C4-2B (cell line): Measurements from ENCODE around the gene MPHOSPH9.

ENCODE experiments used
- ZFX ChIP-seq: fragments of 450-650 bp; IDR thresholded peaks from 2 replicates; pipeline ENCODE4 v1.6.1; 2017
- TF ChIP-seq, protein P1 (sequence below): fragments of 450-650 bp; conservative IDR thresholded peaks from 2 replicates; pipeline ENCODE4 v1.5.1; 2017; ENCODE audit warnings: mild to moderate bottlenecking

DNA sequence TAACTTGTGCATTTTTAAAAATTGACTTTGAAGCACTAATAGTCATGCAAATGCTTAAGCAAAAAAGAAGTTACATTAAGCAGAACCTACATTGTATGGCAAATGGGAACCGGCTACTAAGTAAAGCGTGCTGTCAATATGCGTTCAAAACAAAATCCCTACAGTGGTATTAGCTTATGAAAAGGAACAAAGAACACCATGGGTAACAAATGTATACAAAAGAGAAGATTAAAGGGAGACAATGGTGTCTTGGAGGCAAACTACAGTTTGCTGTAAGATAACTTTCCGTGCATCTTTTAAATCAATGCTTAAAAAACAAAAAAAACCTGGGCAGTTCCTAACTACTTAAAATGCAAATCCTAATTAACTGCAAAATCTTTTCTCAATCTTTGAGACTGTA is 28.3 kb upstream of the MPHOSPH9 start:
- TF ChIP-seq, protein P1, sequence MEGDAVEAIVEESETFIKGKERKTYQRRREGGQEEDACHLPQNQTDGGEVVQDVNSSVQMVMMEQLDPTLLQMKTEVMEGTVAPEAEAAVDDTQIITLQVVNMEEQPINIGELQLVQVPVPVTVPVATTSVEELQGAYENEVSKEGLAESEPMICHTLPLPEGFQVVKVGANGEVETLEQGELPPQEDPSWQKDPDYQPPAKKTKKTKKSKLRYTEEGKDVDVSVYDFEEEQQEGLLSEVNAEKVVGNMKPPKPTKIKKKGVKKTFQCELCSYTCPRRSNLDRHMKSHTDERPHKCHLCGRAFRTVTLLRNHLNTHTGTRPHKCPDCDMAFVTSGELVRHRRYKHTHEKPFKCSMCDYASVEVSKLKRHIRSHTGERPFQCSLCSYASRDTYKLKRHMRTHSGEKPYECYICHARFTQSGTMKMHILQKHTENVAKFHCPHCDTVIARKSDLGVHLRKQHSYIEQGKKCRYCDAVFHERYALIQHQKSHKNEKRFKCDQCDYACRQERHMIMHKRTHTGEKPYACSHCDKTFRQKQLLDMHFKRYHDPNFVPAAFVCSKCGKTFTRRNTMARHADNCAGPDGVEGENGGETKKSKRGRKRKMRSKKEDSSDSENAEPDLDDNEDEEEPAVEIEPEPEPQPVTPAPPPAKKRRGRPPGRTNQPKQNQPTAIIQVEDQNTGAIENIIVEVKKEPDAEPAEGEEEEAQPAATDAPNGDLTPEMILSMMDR = no peak
- TF ChIP-seq ZFX = no peak
